Astrocyte of the spinal cord (primary cell): ENCODE measurements around the gene PCDHA5.
"Not testable (repeated sequence)": the region's sequence is repeated elsewhere in the genome, so short reads cannot be mapped to it uniquely, and the experiment has no call there.

Source experiments
- DNase-seq: peaks from one replicate; pipeline ENCODE4 v3.0.0; 2011; ENCODE audit warnings: low read depth, low spot score
- H3K4me3 ChIP-seq: 2 replicates; pipeline ENCODE4 v1.5.1; 2011; ENCODE audit warnings: low read depth, mild to moderate bottlenecking, low read length, moderate library complexity
- CTCF ChIP-seq: IDR thresholded peaks from 2 replicates; pipeline ENCODE4 v1.5.1; 2012; ENCODE audit warnings: low read depth, mild to moderate bottlenecking, low read length, inconsistent platforms
- in situ Hi-C: cut with HindIII; loops from 2 replicates; pipeline ENCODE4 v1.10.0; 2017; ENCODE audit warnings: low sequenced_read_pairs

The PCDHA5 gene

GRCh38 chr5:140806834-140807775, 14.3 kb upstream of the PCDHA5 start, which contains the start of gene PCDHA4:
PCDHA4 (plus strand) TSS chr5:140807068.
- DNase-seq: no peak
- in situ Hi-C loops: no loop called here
- no peak within 1 kb of the TSS for H3K4me3 ChIP-seq
- peak; percentile 36 for TF ChIP-seq CTCF

GRCh38 chr5:140808241-140808888, 13.0 kb upstream of the PCDHA5 start:
- in situ Hi-C loops, H3K4me3 ChIP-seq, DNase-seq: not testable (repeated sequence)

GRCh38 chr5:140808889-140809291, 12.5 kb upstream of the PCDHA5 start:
- TF ChIP-seq CTCF: no peak
- H3K4me3 ChIP-seq: no peak overlapping the region
- DNase-seq: no peak
- in situ Hi-C loops: no loop called here

GRCh38 chr5:140822281-140822629, 842 bp downstream of the PCDHA5 start:
- no peak for DNase-seq
- in situ Hi-C loops: no loop called here
- no peak overlapping the region for H3K4me3 ChIP-seq
- TF ChIP-seq CTCF: no peak

- DNase-seq, H3K4me3 ChIP-seq, in situ Hi-C loops: not testable (repeated sequence)
Measured at GRCh38 chr5:140822969-140823368, 1.6 kb downstream of the PCDHA5 start.

- DNase-seq: no peak
- no peak for TF ChIP-seq CTCF
- H3K4me3 ChIP-seq: no peak overlapping the region
- in situ Hi-C loops: no loop called here
Measured at GRCh38 chr5:140823475-140823874, 2.1 kb downstream of the PCDHA5 start.

- in situ Hi-C loops: no loop called here
- peak; percentile 1 for TF ChIP-seq CTCF
- no peak for DNase-seq
- no peak within 1 kb of the TSS for H3K4me3 ChIP-seq
Measured at GRCh38 chr5:140827704-140828361, 6.4 kb downstream of the PCDHA5 start, which contains the start of gene PCDHA6. PCDHA6 (plus strand) TSS chr5:140827960; CDS start chr5:140828092, 132 bp downstream.
